ENCODE results near the gene FBLN2.

The FBLN2 gene

GRCh38 chr3:13599887-13600450 is 51.0 kb downstream of the FBLN2 start:
- no peaks in the 10 kb centered on the region for H3K79me2 ChIP-seq (ENCODE audit: low read length)

GRCh38 chr3:13600950-13601691 is 52.2 kb downstream of the FBLN2 start:
- Histone ChIP-seq H4K20me1 (ENCODE audit: insufficient read depth, low read length) (no peaks in the 10 kb centered on the region), H3K4me3 (ENCODE audit: low read length) (no peak overlapping the region), H3K27ac (ENCODE audit: low read length) (no peak overlapping the region), H3K9me3 (ENCODE audit: insufficient read depth, low read length) (no peaks in the 10 kb centered on the region), H3K9ac (ENCODE audit: low read length) (no peak overlapping the region), H3K27me3 (ENCODE audit: low read depth, low read length) (peaks cover 49% of the 10 kb centered on the region), H3K4me1 (ENCODE audit: low read length) (no peaks in the 10 kb centered on the region), H3K4me2 (ENCODE audit: low read length) (no peak overlapping the region), H2AFZ (ENCODE audit: low read depth, low read length) (no peak overlapping the region), H3K36me3 (replicated peaks; ENCODE audit: low read depth, low read length) (no peaks in the 10 kb centered on the region), H3K79me2 (ENCODE audit: low read length) (no peaks in the 10 kb centered on the region)
- TF ChIP-seq EZH2phosphoT487 (IDR thresholded peaks at IDR 0.05; ENCODE audit: low read depth) = no peak
- TF ChIP-seq CTCF (IDR thresholded peaks at IDR 0.05; ENCODE audit: low read depth, low read length) = no peak

More at GRCh38 chr3:13599887-13600450, 51.0 kb downstream of the FBLN2 start:
- Histone ChIP-seq H4K20me1 (ENCODE audit: insufficient read depth, low read length) (no peaks in the 10 kb centered on the region), H3K4me1 (ENCODE audit: low read length) (no peaks in the 10 kb centered on the region), H3K27ac (ENCODE audit: low read length) (no peak overlapping the region), H3K36me3 (replicated peaks; ENCODE audit: low read depth, low read length) (no peaks in the 10 kb centered on the region), H3K9me3 (ENCODE audit: insufficient read depth, low read length) (no peaks in the 10 kb centered on the region), H2AFZ (ENCODE audit: low read depth, low read length) (no peak overlapping the region), H3K4me3 (ENCODE audit: low read length) (no peak overlapping the region), H3K9ac (ENCODE audit: low read length) (no peak overlapping the region), H3K4me2 (ENCODE audit: low read length) (no peak overlapping the region), H3K27me3 (ENCODE audit: low read depth, low read length) (peaks cover 55% of the 10 kb centered on the region)
- TF ChIP-seq CTCF (IDR thresholded peaks at IDR 0.05; ENCODE audit: low read depth, low read length) (no peak), EZH2phosphoT487 (IDR thresholded peaks at IDR 0.05; ENCODE audit: low read depth) (no peak)

GRCh38 chr3:13601692-13602080 is 52.8 kb downstream of the FBLN2 start:
- Histone ChIP-seq H3K4me3 (ENCODE audit: low read length) (no peak overlapping the region), H3K79me2 (ENCODE audit: low read length) (no peaks in the 10 kb centered on the region), H3K36me3 (replicated peaks; ENCODE audit: low read depth, low read length) (no peaks in the 10 kb centered on the region), H3K4me1 (ENCODE audit: low read length) (no peaks in the 10 kb centered on the region), H3K4me2 (ENCODE audit: low read length) (no peak overlapping the region), H3K27me3 (ENCODE audit: low read depth, low read length) (peaks cover 45% of the 10 kb centered on the region), H2AFZ (ENCODE audit: low read depth, low read length) (no peak overlapping the region), H3K9ac (ENCODE audit: low read length) (no peak overlapping the region), H3K9me3 (ENCODE audit: insufficient read depth, low read length) (no peaks in the 10 kb centered on the region), H4K20me1 (ENCODE audit: insufficient read depth, low read length) (no peaks in the 10 kb centered on the region), H3K27ac (ENCODE audit: low read length) (no peak overlapping the region)
- TF ChIP-seq CTCF (IDR thresholded peaks at IDR 0.05; ENCODE audit: low read depth, low read length) (no peak), EZH2phosphoT487 (IDR thresholded peaks at IDR 0.05; ENCODE audit: low read depth) (no peak)

- Histone ChIP-seq H3K9me3 (ENCODE audit: insufficient read depth, low read length) (no peaks in the 10 kb centered on the region), H3K9ac (ENCODE audit: low read length) (no peak overlapping the region), H4K20me1 (ENCODE audit: insufficient read depth, low read length) (no peaks in the 10 kb centered on the region), H3K4me2 (ENCODE audit: low read length) (no peak overlapping the region), H3K4me1 (ENCODE audit: low read length) (no peaks in the 10 kb centered on the region), H3K4me3 (ENCODE audit: low read length) (no peak overlapping the region), H3K27ac (ENCODE audit: low read length) (no peak overlapping the region), H3K27me3 (ENCODE audit: low read depth, low read length) (peaks cover 41% of the 10 kb centered on the region), H3K36me3 (replicated peaks; ENCODE audit: low read depth, low read length) (no peaks in the 10 kb centered on the region), H2AFZ (ENCODE audit: low read depth, low read length) (no peak overlapping the region), H3K79me2 (ENCODE audit: low read length) (no peaks in the 10 kb centered on the region)
- TF ChIP-seq EZH2phosphoT487 (IDR thresholded peaks at IDR 0.05; ENCODE audit: low read depth) (no peak), CTCF (IDR thresholded peaks at IDR 0.05; ENCODE audit: low read depth, low read length) (no peak)
Observed at GRCh38 chr3:13605555-13605954, 56.6 kb downstream of the FBLN2 start.
